Suppressor macrophage treated with lipopolysaccharide for 4 hours (primary cell): ENCODE data around the gene ZBTB21.
A peak's percentile ranks its signal among the peaks of the same experiment; 100 is the strongest.

ENCODE experiments used
- DNase-seq: peaks from one replicate; pipeline ENCODE4 v3.0.0-alpha.2; 2020

ZBTB21 gene

DNA sequence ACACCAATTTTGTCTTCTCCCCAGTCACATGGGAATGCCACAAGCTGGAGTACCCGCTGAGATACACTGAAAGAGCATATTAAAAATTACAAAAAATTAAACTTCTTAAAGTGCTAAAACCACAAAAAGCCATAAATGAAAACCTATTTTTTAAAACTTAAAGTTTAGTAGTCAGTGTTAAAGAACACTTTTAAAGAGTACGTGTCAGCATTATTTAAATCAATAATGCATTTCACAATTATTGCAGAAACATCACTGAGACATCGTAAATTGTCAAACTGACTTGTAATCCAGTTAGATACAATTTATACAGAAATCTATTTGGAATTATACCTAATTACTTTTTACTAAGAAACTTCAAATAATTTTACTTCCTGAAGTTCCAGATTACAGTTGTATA, 22.9 kb downstream of the ZBTB21 start:
- DNase-seq: no peak

DNA sequence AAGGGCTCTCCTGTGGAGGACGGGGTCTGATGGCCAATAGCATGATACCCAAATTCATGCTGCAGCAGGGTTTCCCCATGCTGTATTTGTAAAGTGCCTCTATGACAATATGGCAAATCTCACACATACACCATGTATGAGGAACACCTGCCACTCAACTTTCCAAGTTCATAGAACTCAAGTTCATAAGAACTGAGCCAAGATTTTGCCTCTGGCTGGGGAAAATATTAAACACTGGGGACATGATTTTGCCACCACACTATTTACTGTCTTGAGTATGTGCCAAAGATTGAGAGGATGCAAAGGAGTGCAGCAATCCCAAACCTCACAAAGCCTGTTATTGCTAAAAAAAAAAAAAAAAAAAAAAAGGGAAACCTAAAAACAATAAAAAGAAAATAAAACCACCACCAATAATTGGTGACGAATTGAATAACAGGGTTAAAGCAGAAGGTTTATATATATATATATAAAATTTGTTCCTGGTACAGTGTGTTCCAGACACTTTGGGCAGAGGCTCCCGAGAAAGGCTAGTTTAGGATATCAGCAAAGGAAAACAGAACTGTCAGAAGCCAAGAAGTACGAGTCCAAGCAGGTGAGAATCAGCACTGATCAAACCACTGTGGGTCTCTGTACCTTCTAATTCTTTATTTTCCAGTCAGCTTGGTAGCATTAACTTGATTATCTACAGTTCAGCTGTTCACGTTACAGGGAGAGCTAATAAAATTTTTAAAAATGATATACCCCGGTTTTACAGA, 24.3 kb downstream of the ZBTB21 start:
- DNase-seq: no peak

GRCh38 chr21:41983229-41983628, 26.9 kb downstream of the ZBTB21 start:
- DNase-seq: no peak

DNA sequence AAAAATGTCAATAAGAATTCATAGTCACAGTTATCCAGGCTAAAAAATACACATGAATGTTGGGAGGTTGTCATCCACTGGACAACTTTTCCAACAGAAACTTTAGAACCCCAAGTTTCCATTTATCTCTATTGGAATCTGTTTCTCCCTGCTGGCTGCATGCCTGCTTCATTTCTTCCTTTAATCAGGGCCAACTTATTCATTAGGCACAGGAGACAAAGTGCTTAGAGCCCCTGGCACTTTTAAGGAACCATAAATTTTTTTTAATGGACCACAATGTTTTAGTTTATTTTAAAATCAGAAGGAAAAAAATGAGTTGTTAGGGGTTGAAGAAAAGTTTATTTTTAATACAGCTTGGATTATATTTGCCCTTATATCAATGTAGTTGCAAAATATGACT, 29.6 kb downstream of the ZBTB21 start:
- DNase-seq: no peak

- no peak for DNase-seq
Measured at GRCh38 chr21:41979751-41980369, 30.3 kb downstream of the ZBTB21 start.

- DNase-seq: no peak
Measured at GRCh38 chr21:41979335-41979734, 30.8 kb downstream of the ZBTB21 start.

- DNase-seq: no peak
Measured at GRCh38 chr21:41977034-41977950, 32.9 kb downstream of the ZBTB21 start.

- no peak for DNase-seq
Measured at GRCh38 chr21:41976611-41977010, 33.5 kb downstream of the ZBTB21 start.

GRCh38 chr21:41975391-41976272, 34.5 kb downstream of the ZBTB21 start:
- DNase-seq: no peak

DNA sequence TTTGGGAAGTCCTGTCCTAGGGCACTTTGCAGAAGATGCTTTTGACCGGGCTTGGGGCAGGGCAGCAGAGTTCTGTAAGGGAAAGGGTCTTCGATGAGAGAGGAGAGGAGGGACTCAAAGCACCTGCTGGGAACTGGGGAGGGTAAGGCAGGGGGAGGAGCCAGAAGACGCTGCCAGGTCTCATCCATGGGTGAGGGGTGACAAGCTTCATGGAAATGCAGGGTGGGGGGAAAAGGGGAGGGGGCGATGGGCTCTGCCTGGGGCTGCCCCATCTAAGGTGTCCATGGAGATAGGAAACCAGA, 35.5 kb downstream of the ZBTB21 start:
- no peak for DNase-seq

DNA sequence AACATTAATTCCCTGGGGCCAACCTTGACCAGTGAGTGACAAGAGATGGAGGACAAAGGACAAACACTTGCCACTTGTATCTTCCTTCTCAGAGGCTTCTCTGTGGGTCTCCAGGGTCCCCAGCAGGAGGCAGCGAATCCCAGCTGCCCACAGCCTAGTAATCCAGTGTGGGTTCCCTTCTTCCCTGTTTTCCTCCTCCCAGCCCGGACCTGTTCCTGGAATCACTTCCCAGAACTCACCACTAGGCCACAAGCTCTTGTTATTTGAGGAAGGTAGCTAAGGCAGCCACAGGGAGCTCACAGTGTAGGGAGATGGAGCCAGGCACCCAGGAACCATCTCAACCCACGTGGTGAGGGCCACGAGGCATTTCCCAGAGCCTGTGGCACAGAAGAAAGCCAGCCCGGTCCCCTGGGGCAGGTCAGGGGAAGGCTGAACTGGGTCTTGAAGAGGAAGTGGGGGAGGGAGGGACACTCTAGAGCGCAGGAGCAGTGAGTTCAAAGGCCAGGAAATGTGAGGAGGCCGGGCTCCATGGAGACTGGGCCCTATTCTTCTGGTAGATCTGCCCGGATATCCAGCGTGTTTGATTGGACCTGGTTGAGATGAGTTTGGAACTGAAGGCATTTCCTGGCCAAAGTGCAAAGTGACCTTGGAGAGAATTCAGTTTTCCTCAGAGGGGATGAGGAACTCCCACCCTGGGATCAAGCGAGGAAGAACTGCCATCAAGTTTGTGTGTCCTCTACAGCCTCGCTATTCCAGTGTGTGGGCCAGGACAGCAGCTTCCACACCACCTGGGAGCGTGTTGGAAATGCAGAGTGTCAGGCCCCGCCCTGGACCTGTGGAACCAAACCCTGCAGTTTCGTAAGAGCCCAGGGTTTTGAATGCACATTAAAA, 36.1 kb downstream of the ZBTB21 start:
- DNase-seq: peak; percentile 19

DNA sequence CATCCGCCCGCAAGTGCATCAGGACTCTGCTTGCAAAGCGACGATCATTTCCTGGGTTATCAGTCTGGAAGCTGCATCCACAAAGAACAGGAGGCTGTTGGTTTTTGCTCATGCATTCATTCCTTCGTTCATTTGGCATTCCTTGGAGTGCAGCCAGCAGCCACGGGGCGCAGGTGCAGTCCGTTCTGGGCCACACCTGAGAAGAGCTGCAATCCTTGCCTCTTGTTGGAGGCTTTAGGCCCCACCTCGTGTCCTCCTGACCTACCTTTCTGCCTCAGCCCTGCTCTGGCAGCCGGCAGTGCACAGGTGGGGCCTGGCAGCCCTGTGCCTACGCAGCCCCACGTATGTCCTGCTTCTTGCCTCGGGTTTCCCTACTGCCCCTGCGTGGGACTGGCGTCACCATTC, 36.7 kb downstream of the ZBTB21 start:
- no peak for DNase-seq

DNA sequence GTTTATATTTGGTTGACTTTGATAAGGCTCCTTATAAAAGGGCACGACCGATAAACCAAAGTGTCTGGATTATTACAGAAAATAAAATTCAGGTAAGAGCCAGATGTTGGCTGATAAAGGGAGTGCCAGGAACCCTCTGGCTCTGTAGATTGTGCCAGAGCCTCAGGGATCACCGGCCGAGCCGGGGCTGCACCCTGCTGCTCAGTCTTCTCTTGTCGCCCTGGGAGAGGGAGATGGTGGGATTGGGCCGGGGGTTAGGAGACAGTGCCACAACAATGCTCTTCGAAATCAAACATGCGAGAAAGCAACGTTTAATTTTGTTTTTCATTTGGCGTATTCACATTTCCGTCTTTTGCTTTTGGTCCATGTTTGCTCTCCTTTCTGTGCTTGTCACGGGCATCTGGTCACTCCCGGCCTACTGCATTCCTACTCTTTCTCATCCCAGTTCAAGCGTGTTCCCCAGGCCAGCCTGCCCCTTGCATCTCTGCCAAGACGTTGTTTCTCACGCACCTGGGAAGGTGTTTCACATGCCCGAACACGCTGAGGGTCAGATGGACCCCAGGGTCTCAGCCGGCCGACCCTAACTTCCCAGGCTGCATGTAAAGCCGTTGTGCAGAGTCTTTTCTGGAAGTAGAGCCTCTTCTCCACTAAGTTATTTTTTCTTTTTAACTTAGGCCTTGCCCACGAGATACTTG, 37.5 kb downstream of the ZBTB21 start:
- DNase-seq: no peak

- DNase-seq: no peak
Measured at GRCh38 chr21:41971891-41972290, 38.3 kb downstream of the ZBTB21 start.

DNA sequence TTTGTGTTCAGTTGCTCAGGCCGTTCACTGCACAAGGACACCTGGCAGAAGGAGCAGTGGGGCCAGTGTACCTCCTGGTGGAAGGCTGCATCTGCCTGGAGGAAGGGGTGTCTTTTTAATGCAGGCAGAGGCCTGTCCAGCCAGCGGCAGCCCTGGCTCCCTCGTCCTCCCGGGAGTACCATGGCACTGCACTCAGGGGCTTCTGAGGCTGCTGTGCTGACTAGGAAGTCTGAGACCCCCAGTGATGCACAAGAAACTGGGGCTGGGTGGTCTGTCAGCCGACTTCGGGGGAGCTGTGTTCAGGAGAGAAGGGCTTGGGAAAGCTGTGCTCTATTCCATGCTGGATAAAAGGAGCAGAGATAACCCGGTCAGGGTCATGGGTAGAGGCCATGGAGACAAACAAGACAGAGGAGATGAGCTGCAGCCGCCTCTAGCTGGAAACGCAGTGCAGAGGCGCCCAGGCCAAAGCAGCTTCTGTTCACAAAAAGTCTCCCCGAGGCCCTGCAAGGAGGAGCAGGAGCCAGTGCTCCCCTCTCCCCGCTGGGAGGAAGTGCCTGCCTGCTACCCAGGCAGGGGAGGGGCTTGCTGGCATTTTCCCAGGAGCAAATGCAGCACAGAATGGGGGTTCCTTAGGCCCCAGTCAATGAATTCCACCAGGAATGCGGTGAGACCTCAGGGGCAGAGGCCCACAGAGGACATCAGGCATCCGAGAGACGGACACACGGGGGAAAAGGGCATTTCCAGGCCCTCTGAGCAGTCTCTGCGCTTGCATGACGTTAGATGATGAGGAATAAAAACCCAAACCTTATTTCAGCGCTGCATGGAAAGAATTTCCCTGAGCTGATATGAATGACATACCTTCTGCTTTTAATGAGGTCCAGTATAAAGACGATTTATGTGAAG, 39.2 kb downstream of the ZBTB21 start:
- DNase-seq: no peak

GRCh38 chr21:41970106-41970391, 40.1 kb downstream of the ZBTB21 start:
- DNase-seq: no peak

- DNase-seq: no peak
Measured at GRCh38 chr21:41967708-41968107, 42.5 kb downstream of the ZBTB21 start.

DNA sequence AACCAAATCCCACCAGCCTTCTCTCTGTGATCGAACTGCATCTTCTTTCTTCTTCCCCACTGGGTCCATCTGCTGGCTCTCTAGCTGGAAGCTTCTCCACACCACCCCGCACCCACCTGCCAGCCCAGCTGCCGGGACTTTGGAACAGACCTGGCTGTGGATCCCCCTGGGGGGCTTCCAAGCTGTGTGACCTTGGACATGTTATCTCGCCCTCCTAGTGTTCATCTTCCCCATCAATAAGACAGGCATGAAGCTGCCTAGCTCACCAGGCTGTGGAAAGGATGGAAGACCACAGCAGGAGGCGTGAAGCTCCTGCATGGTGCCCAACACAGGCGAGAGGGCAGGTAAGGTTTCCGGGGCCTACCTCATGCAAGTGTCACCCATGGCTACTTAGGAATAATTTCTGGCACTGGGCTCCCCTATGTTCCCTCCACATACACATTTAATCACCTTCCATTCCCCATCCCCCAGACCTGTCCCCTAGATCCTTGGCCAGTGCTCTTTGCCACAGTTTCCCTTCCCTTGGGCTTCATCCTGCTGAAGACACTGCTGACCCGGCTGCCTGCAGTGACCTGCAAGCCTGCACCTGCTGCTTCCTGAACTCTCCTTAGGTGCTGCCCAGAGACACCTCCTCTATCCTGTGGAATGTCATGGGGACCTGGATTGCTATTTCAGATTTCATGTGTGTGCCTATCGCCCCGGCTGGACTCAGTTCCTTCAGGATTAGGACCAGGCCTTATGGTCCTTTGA, 43.1 kb downstream of the ZBTB21 start:
- no peak for DNase-seq

- DNase-seq: no peak
Measured at GRCh38 chr21:41966041-41966833, 43.9 kb downstream of the ZBTB21 start.
